ENCODE data around the gene FHDC1.

FHDC1 gene

GRCh38 chr4:152965611-152966010 is 29.5 kb downstream of the FHDC1 start:
- no peak for DNase-seq
- peaks cover 0 to 21% of the 10 kb centered on the region in 2 experiments for H3K36me3 ChIP-seq (ENCODE audit: control insufficient read depth in 1 of 2, insufficient read depth in 2 of 2, low read depth in 1 of 2, low read length in 2 of 2)
- WGBS, result 93% methylated on average over 4 of the region's 4 CpGs
- no peak overlapping the region for H2BK120ac ChIP-seq (ENCODE audit: low read depth, low read length)
- H3K9me3 ChIP-seq (ENCODE audit: control insufficient read depth, low read length), result no peaks in the 10 kb centered on the region
- H2BK15ac ChIP-seq (ENCODE audit: low read depth, poor library complexity, severe bottlenecking), result no peak overlapping the region
- no peak overlapping the region for H2BK5ac ChIP-seq (ENCODE audit: low read depth, low read length, poor library complexity, severe bottlenecking)
- H3K18ac ChIP-seq (ENCODE audit: low read depth in 1 of 2, low read length in 2 of 2), result no peak overlapping the region
- no peak overlapping the region for H3K14ac ChIP-seq (ENCODE audit: low read length in 2 of 2)
- peaks cover 11% of the 10 kb centered on the region for H3K4me1 ChIP-seq (ENCODE audit: control insufficient read depth, insufficient read depth, low read depth, low read length)
- H3K79me1 ChIP-seq (replicated peaks; ENCODE audit: low read length, poor library complexity, severe bottlenecking), result peaks cover 2% of the 10 kb centered on the region
- H3K9ac ChIP-seq (ENCODE audit: low read length), result no peak overlapping the region
- no peak overlapping the region for H3K23ac ChIP-seq (ENCODE audit: low read length in 2 of 2)
- no peak overlapping the region for H3K4ac ChIP-seq (ENCODE audit: low read depth in 1 of 2, low read length in 2 of 2)
- H3K27ac ChIP-seq (ENCODE audit: low read length, poor library complexity, severe bottlenecking), result no peak overlapping the region
- H3K4me3 ChIP-seq (ENCODE audit: insufficient read depth in 1 of 2, low read depth in 1 of 2, low read length in 2 of 2), result no peak overlapping the region
- H2AFZ ChIP-seq (ENCODE audit: low read depth, low read length), result no peak overlapping the region
- no peak overlapping the region for H4K91ac ChIP-seq (ENCODE audit: low read length)
- no peaks in the 10 kb centered on the region for H3K27me3 ChIP-seq (ENCODE audit: control insufficient read depth in 1 of 2, insufficient read depth in 1 of 2, low read length in 2 of 2)
- H3K4me2 ChIP-seq (ENCODE audit: low read length, poor library complexity, severe bottlenecking), result no peak overlapping the region
- H2BK12ac ChIP-seq (ENCODE audit: low read length in 2 of 2), result no peak overlapping the region
- H4K8ac ChIP-seq (ENCODE audit: low read length), result no peak overlapping the region
- H2AK5ac ChIP-seq (ENCODE audit: low read length, severe bottlenecking), result no peak overlapping the region

- Histone ChIP-seq H2BK5ac (ENCODE audit: low read depth, low read length, poor library complexity, severe bottlenecking) (no peak overlapping the region), H4K91ac (ENCODE audit: low read length) (no peak overlapping the region), H3K27me3 (ENCODE audit: control insufficient read depth in 1 of 2, insufficient read depth in 1 of 2, low read length in 2 of 2) (no peaks in the 10 kb centered on the region), H3K23ac (ENCODE audit: low read length in 2 of 2) (no peak overlapping the region), H3K9ac (ENCODE audit: low read length) (no peak overlapping the region), H3K4me2 (ENCODE audit: low read length, poor library complexity, severe bottlenecking) (no peak overlapping the region), H3K18ac (ENCODE audit: low read depth in 1 of 2, low read length in 2 of 2) (no peak overlapping the region), H2BK12ac (ENCODE audit: low read length in 2 of 2) (no peak overlapping the region), H3K79me1 (replicated peaks; ENCODE audit: low read length, poor library complexity, severe bottlenecking) (peaks cover 2% of the 10 kb centered on the region), H2BK15ac (ENCODE audit: low read depth, poor library complexity, severe bottlenecking) (no peak overlapping the region), H3K4ac (ENCODE audit: low read depth in 1 of 2, low read length in 2 of 2) (no peak overlapping the region), H3K27ac (ENCODE audit: low read length, poor library complexity, severe bottlenecking) (peak overlapping the region; percentile 14), H2AFZ (ENCODE audit: low read depth, low read length) (no peak overlapping the region), H3K36me3 (ENCODE audit: control insufficient read depth in 1 of 2, insufficient read depth in 2 of 2, low read depth in 1 of 2, low read length in 2 of 2) (peaks cover 0 to 16% of the 10 kb centered on the region in 2 experiments), H3K4me1 (ENCODE audit: control insufficient read depth, insufficient read depth, low read depth, low read length) (peaks cover 24% of the 10 kb centered on the region), H2BK120ac (ENCODE audit: low read depth, low read length) (no peak overlapping the region), H3K14ac (ENCODE audit: low read length in 2 of 2) (no peak overlapping the region), H2AK5ac (ENCODE audit: low read length, severe bottlenecking) (no peak overlapping the region), H3K9me3 (ENCODE audit: control insufficient read depth, low read length) (no peaks in the 10 kb centered on the region), H3K4me3 (ENCODE audit: insufficient read depth in 1 of 2, low read depth in 1 of 2, low read length in 2 of 2) (no peak overlapping the region), H4K8ac (ENCODE audit: low read length) (no peak overlapping the region)
- WGBS, result 94% methylated on average over 2 of the region's 3 CpGs
- DNase-seq, result no peak
Measured at GRCh38 chr4:152967907-152968306, 31.8 kb downstream of the FHDC1 start.

DNA sequence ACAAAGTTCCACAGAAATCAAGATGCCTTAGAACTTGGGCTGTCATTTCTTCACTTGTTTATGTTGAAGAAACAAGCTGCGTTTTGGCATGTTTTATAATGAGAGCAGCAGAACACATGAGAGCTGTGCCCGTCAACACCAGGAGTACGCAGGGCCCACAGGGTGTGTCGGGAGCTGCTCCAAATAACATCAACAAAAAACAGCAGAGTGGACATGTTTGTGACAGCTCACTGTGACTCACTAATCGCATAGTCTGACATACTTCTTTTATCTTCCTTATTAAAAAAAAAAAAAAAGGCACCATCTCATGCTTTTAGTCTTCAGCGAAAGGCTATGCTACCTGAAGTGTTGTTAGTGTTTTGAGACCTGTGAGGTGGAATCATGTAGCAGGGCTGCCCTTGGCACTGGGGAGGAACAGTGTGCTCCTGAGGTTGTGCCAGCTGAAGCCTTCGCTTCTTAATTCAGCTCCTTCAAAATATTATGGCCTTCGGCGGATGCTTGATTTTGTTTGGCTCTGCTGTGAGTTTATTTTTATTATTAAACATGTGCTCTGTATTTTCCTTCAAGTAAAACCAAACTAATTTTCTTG is 32.8 kb downstream of the FHDC1 start:
- Histone ChIP-seq H3K4me1 (ENCODE audit: control insufficient read depth, insufficient read depth, low read depth, low read length) (peaks cover 29% of the 10 kb centered on the region), H3K79me1 (replicated peaks; ENCODE audit: low read length, poor library complexity, severe bottlenecking) (peaks cover 2% of the 10 kb centered on the region), H3K9ac (ENCODE audit: low read length) (no peak overlapping the region), H3K4me3 (ENCODE audit: insufficient read depth in 1 of 2, low read depth in 1 of 2, low read length in 2 of 2) (no peak overlapping the region), H2BK5ac (ENCODE audit: low read depth, low read length, poor library complexity, severe bottlenecking) (no peak overlapping the region), H3K9me3 (ENCODE audit: control insufficient read depth, low read length) (no peaks in the 10 kb centered on the region), H3K4me2 (ENCODE audit: low read length, poor library complexity, severe bottlenecking) (no peak overlapping the region), H3K23ac (ENCODE audit: low read length in 2 of 2) (no peak overlapping the region), H3K36me3 (ENCODE audit: control insufficient read depth in 1 of 2, insufficient read depth in 2 of 2, low read depth in 1 of 2, low read length in 2 of 2) (peaks cover 0 to 15% of the 10 kb centered on the region in 2 experiments), H3K14ac (ENCODE audit: low read length in 2 of 2) (no peak overlapping the region), H3K27me3 (ENCODE audit: control insufficient read depth in 1 of 2, insufficient read depth in 1 of 2, low read length in 2 of 2) (no peaks in the 10 kb centered on the region), H2BK12ac (ENCODE audit: low read length in 2 of 2) (no peak overlapping the region), H2AK5ac (ENCODE audit: low read length, severe bottlenecking) (peak overlapping the region; percentile 71), H4K91ac (ENCODE audit: low read length) (no peak overlapping the region), H4K8ac (ENCODE audit: low read length) (no peak overlapping the region), H3K27ac (ENCODE audit: low read length, poor library complexity, severe bottlenecking) (no peak overlapping the region), H2AFZ (ENCODE audit: low read depth, low read length) (no peak overlapping the region), H3K4ac (ENCODE audit: low read depth in 1 of 2, low read length in 2 of 2) (no peak overlapping the region), H3K18ac (ENCODE audit: low read depth in 1 of 2, low read length in 2 of 2) (no peak overlapping the region), H2BK120ac (ENCODE audit: low read depth, low read length) (no peak overlapping the region), H2BK15ac (ENCODE audit: low read depth, poor library complexity, severe bottlenecking) (no peak overlapping the region)
- WGBS, result 60% methylated on average over 6 of the region's 9 CpGs
- no peak for DNase-seq

DNA sequence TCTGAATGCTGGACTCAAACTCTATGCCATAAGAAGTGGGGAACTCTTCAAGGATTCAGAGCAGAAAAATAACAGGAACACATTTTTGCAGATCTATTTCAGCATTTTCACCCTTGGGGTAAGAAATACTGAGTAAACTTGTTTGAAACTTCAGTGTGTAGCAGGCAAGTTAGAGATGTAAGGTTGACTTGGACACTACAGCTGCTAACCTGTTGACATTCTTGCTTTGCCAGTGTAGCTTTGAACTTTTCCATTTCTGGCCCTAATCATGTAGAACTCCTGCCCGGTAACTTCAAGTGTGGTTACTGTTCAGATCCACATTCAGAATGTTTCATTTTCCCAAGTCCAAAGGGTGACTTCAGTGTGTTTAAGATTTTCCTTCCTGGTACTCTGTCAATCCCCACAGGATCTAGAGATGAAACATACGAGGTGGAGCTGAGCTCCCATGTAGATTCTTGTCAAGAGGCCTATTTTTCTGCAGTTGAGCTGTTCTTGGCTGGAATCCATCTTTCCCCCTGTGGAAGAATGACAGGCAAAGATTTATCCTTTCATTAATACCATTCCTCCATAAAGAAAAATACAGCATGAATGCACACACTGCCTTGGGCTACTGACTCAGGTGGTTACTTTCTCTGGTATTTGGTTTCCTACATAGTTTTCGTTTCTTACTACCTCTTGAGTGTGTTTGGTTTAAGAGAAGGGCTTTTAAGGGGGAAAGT is 34.1 kb downstream of the FHDC1 start:
- no peak overlapping the region for H4K91ac ChIP-seq (ENCODE audit: low read length)
- peak overlapping the region; percentile 86 for H2AK5ac ChIP-seq (ENCODE audit: low read length, severe bottlenecking)
- no peak overlapping the region for H3K9ac ChIP-seq (ENCODE audit: low read length)
- no peak overlapping the region for H3K23ac ChIP-seq (ENCODE audit: low read length in 2 of 2)
- H3K4me3 ChIP-seq (ENCODE audit: insufficient read depth in 1 of 2, low read depth in 1 of 2, low read length in 2 of 2), result no peak overlapping the region
- H3K18ac ChIP-seq (ENCODE audit: low read depth in 1 of 2, low read length in 2 of 2), result no peak overlapping the region
- peaks cover 0 to 26% of the 10 kb centered on the region in 2 experiments for H3K36me3 ChIP-seq (ENCODE audit: control insufficient read depth in 1 of 2, insufficient read depth in 2 of 2, low read depth in 1 of 2, low read length in 2 of 2)
- peak overlapping the region; percentile 73 for H2BK5ac ChIP-seq (ENCODE audit: low read depth, low read length, poor library complexity, severe bottlenecking)
- no peak overlapping the region for H2AFZ ChIP-seq (ENCODE audit: low read depth, low read length)
- no peak overlapping the region for H3K4me2 ChIP-seq (ENCODE audit: low read length, poor library complexity, severe bottlenecking)
- H3K14ac ChIP-seq (ENCODE audit: low read length in 2 of 2), result no peak overlapping the region
- no peaks in the 10 kb centered on the region for H3K27me3 ChIP-seq (ENCODE audit: control insufficient read depth in 1 of 2, insufficient read depth in 1 of 2, low read length in 2 of 2)
- peak overlapping the region; percentile 96 for H3K27ac ChIP-seq (ENCODE audit: low read length, poor library complexity, severe bottlenecking)
- H2BK120ac ChIP-seq (ENCODE audit: low read depth, low read length), result no peak overlapping the region
- no peak overlapping the region for H4K8ac ChIP-seq (ENCODE audit: low read length)
- H3K4me1 ChIP-seq (ENCODE audit: control insufficient read depth, insufficient read depth, low read depth, low read length), result peaks cover 35% of the 10 kb centered on the region
- H2BK15ac ChIP-seq (ENCODE audit: low read depth, poor library complexity, severe bottlenecking), result no peak overlapping the region
- peaks cover 2% of the 10 kb centered on the region for H3K79me1 ChIP-seq (replicated peaks; ENCODE audit: low read length, poor library complexity, severe bottlenecking)
- H3K4ac ChIP-seq (ENCODE audit: low read depth in 1 of 2, low read length in 2 of 2), result no peak overlapping the region
- no peak overlapping the region for H2BK12ac ChIP-seq (ENCODE audit: low read length in 2 of 2)
- no peak for DNase-seq
- 72% methylated on average over 2 of the region's 3 CpGs for WGBS
- no peaks in the 10 kb centered on the region for H3K9me3 ChIP-seq (ENCODE audit: control insufficient read depth, low read length)
